Raji (cell line): ENCODE data around the gene WDR70.

ENCODE experiments used
- POLR2A ChIP-seq: IDR thresholded peaks from 2 replicates; pipeline ENCODE4 v1.6.1; 2011; ENCODE audit warnings: low read depth, low read length, control low read depth; ENCODE audit not compliant: insufficient read depth

Gene WDR70

DNA sequence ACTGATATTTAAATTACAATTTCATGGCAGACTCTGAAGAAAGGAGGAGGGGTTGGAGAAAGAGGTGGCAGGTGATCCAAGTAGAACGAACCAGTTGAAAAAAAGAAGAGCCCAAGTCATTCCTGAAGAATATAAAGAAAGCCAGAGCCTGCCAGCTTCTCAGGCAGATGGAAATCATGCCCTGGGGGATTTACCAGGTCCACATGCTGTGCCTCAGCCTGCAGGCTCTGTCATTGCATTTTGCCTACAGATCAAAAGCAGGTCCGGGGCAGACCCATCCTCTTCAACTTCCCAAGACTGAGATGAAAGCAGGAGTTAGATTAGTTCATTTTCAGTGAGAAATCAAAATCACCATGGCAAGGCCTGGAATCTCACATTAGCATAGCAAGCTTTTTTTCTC lies 412.2 kb downstream of the WDR70 start:
- TF ChIP-seq POLR2A: no peak

DNA sequence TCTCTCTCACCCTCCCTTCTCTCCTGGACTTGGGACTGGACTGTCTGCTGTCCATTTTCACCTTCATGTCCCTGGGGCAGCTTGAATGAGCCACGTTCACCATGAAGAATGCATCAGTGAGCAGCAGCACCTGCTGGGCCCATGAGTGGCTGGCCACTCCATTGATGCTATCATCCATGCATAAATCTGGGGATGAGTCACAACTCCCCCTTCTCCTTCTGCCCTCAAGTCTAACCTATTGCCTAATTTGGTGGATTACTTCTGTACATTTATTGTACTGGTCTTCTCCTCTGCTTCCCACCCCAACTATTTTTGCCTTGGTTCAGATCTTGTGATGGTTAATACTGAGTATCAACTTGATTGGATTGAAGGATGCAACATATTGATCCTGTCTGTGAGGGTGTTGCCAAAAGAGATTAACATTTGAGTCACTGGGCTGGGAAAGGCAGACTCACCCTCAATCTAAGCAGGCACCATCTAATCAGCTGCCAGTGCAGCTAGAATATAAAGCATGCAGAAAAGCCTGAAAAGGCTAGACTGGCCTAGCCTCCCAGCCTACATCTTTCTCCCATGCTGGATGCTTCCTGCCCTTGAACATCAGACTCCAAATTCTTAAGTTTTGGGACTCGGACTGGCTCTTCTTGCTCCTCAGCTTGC lies 414.0 kb downstream of the WDR70 start:
- no peak for TF ChIP-seq POLR2A

DNA sequence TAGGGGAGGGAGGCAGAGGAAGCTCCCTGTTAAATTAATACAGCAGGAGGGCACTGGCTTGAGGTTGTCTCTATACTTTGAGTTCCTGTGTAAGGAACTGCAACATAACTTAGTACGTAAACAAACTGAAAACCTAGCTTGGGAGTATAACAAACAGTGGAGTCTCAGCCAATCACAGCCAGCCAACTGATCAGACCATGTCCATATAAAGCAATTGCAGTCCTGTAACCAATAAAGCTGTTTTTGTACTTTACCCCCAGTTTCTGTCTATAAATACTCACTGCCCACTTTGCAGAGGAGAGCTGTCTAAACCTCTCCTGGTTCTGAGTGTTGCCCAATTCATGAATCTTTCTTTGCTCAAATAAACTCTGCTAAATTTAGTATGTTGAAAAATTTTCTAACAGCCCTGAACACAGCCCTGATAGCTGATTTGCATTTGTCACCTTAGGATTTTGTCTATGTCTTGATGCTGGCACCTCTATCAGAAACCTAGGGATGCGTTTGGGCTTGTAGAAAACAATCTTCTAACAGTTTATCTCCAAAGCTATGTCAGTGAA lies 420.8 kb downstream of the WDR70 start:
- TF ChIP-seq POLR2A: no peak

GRCh38 chr5:37801521-37801920 lies 422.4 kb downstream of the WDR70 start:
- no peak for TF ChIP-seq POLR2A
